Activated CD8-positive, alpha-beta memory T cell treated with anti-CD3 and anti-CD28 coated beads, Interleukin-2, amount 50 U/mL, for 24 hours (primary cell): Measurements from ENCODE around the gene ADI1.

Source experiments
- DNase-seq: peaks from one replicate; pipeline ENCODE4 v3.0.0-alpha.2; 2020; ENCODE audit errors: extremely low read depth

Gene ADI1

DNA sequence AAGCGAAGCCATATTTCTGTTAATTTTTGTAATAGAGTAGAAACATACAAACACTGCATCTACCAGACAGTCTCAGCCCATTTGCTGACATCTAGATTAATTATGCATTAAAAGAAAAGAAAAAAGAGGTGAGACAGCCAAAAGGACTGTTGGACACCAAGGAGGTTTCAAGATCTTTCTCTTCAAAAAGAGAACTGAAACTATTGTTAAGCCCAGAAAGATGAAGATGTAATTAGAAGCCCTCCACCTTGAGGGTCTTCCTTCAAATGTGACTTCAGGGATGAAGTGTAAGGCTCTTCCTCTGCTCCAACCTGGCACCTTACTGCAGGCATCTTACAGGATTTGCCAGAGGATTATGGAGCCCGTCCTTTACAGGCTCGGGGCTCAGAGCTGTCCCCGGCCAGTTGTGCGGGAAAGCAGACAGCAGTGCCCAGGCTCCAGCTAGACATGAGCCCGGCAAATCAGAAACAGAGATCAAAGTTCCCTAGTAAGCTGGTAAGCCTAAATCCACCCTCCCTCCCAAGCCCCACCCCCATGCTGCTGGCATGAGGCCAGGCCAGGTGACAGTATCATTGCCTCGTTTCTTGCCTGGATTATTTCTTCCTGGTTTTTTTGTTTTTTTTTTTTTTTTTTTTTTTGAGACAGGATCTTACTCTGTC, 38.9 kb downstream of the ADI1 start:
- no peak for DNase-seq

DNA sequence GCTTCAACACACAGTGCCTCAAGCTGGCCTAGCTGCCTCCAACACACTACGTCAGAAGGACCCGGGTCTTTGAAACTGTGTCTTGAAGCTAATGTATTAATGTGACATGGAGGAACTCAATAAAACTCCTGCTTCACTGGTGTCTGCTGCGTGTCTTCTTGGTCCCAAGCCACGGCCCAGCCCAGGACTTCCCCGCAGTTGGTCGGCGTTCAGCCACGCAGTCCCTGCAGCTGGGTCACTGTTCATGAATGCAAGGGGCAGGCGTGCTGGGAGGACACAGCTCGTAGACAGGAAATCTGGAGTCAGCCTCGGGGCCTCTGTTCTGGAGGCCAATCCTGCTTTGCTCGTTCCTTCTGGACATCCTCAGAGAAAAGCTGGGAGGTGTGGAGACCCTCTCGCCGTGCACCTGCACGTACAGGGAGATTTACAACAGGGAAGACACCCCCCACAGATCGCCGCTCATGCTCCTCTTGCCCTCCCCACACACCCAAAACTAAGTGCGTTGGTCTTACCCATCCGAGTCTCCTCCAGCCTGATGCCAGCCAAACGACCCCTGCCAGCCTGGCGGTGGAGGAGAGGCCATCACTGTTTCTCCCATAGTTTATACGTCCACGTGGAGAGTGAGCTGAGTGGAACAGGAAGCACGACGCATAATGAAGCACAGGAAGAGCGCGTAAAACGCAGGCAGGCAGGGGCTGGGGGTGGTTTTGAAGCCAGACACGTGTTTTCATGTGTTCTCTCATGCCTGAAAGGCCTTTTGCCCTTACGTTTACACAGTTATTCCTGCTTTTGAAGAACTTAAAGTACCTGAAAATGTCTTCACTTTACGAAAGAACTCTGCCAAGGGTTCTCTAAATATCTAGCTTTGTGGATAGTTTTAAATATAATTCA, 39.7 kb downstream of the ADI1 start:
- no peak for DNase-seq

- DNase-seq: no peak
These were observed 40.4 kb downstream of the ADI1 start for GRCh38 chr2:3478846-3479385.

DNA sequence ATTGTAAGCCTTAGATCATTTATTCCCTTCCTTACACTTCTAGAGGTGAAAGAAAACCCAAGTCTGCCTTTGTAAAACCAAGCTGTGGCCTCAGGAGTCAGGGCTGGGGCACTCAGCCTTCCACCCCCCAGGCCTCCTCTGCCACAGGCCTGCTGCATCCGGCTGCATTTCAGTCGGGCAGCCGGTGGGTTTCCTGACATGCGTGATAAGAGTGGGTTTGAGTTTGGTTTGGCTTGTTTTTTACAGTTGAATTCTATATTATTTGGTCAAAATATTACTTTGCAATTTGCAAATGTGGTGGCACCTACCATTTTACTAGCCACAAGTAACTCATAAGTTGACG, 42.4 kb downstream of the ADI1 start:
- DNase-seq: no peak

DNA sequence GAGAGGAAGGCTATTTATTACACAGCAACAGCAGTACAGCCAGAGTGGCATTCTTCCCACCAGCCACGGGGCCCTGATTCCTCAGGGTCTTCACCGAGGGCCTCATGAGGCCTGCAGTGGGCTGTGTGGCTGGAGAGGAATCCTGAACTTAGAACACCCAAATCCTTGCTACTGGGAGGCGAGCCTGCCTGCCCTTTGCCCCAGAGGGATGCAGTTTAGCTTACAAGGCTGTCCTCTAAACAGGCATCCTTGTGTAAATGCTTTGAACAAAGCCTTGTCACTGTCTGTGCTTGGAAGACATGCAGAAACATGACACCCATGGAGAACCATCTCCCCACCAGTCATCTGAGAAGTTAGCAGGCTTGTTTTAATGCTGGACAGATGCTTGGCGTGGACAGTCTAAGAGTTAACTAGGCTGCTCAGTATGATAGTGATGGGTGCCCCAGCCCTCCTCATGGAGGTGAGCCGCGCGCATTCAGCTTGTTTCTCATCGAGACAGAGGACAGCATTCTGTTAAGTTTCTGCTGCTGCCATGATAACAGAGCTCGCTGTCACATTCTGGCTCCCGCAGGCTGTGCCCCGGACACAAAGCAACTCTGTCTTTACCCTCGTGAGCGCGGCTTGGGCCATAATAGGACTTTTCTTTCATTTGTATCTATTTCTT, 42.9 kb downstream of the ADI1 start:
- DNase-seq: no peak

GRCh38 chr2:3475771-3476170, 43.6 kb downstream of the ADI1 start:
- DNase-seq: no peak

GRCh38 chr2:3472966-3473365, 46.4 kb downstream of the ADI1 start:
- no peak for DNase-seq

- no peak for DNase-seq
These were observed 47.0 kb downstream of the ADI1 start for GRCh38 chr2:3472296-3472695.

- DNase-seq: no peak
These were observed 48.2 kb downstream of the ADI1 start for GRCh38 chr2:3470856-3471737.

DNA sequence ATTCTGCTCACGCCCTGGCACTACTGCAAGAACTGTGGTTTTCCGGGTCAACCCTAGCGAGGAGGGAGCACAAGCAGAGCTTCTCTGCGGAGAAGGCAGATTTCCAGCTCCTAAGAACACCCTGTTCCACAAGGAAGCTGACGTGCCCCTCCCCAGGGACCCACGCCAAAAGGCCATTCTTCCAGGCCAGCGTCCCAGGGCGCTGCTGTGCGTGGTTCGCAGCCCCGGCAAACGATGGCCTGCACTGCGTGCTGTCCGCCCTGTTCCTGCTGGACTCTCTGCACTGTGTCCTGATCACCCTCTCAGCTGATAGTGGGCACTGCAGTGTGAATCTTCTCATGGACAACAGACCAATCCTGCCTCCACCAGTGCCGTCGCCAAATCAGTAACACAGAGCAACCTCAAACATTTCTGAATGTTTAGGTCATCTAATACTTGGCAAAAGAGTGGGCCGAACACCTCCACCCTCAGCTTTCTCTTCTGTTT, 49.1 kb downstream of the ADI1 start:
- no peak for DNase-seq

DNA sequence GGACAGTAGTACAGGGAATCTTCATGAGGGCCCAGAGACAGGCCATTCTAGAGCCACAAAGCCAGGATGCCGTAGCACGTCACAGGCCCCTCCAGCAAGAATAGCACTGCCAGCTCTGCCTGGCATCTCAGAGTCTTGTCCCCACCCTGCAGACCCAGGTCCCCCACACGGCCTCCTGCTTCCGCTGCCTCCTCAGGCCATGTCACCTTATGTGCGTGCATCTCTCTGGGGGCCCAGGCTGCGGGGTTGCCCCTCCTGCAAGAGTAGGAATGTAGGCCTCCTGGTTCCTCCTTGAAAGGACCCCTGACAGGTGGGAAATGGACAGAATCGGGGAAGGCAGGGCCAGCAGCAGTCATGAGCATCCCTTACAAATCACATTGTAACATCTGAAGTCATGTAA, 49.8 kb downstream of the ADI1 start:
- no peak for DNase-seq

GRCh38 chr2:3468296-3468988, 50.9 kb downstream of the ADI1 start:
- DNase-seq: no peak

- DNase-seq: no peak
These were observed 51.7 kb downstream of the ADI1 start for GRCh38 chr2:3467654-3468053.

DNA sequence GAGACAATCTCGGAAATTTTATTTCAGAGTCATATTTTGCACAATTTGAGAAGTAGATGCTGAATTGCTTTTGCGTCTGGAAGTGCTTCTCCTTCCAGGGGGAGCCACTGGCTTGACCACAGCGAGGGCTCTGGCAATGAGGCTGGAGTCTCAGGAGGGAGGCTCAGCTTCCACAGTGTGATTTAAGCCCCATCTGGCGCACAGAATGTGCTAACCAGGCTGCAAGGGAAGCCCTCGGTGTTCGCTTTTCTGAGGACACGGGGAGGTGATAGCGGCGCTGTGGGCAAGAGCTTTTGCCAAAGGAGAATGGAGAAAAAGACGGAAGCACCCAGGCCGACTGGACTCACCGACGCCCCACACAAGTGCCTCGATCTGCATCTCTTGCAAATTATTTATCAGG, 52.4 kb downstream of the ADI1 start:
- DNase-seq: no peak

GRCh38 chr2:3466482-3466863, 52.9 kb downstream of the ADI1 start:
- no peak for DNase-seq

- DNase-seq: no peak
These were observed 53.4 kb downstream of the ADI1 start for GRCh38 chr2:3465844-3466481.

- no peak for DNase-seq
These were observed 54.0 kb downstream of the ADI1 start for GRCh38 chr2:3465328-3465727.

GRCh38 chr2:3464401-3465005, 54.8 kb downstream of the ADI1 start:
- DNase-seq: no peak

- no peak for DNase-seq
These were observed 55.4 kb downstream of the ADI1 start for GRCh38 chr2:3463944-3464343.
